HG03159 (cell line): ENCODE data around the gene CRACR2B.

Experiments used
- ATAC-seq: cut with Tn5 transposase; IDR thresholded peaks from one replicate; pipeline ENCODE4 v1.9.1; 2021; ENCODE audit warnings: mild to moderate bottlenecking, moderate library complexity; ENCODE audit not compliant: unreplicated experiment

Gene CRACR2B

GRCh38 chr11:827897-828192 is at the start of gene CRACR2B:
CRACR2B (plus strand) TSS chr11:827919; CDS start chr11:828608, 689 bp downstream.
- ATAC-seq, result no peak

DNA sequence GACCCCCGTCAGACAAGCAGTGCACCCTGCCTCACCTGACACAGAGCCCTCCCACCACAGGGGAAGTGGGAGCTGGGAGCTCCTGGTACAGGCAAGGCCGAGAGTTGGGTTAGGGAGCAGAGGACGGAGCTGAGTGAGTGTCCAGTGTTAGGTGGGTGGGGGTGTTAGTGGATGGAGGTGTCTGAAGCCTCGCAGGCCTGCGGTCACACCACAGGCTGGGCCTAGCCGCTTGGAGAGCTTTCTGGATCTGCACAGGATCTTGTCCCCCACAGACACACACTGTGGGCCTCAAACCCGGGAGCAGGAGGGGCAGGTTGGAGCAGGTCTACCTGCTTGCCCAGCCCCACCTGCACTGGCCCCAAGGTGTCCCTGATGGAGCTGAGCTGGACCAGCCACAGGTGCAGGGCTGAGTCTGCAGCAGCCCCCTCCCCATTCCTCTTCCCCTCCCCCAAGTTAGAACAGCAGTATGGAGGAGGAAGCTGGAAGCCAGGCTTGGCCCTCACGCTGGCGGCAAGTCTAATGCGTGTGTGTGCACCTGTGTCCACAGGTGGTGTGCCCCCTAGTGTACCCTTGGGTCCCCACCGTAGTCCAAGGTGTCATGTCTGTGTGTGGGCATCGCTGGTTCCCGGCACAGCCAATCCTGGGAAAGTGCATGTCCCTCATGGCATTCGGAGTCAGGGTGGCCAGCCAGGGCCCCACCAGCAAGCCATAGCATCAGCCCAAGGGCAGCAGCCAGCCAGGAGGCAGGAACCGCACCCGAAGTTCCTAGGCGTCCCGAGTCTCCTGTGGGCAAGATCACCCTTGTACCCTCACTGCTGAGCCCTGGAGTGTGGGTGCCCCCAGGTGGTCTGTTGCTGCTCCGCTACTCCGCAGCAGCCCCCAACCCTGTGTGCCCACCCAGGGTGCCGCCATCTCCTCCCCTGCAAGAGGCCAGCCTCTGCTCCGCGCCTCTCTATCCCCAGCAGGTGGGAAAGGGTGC is 48.5 kb upstream of the CRACR2B start:
- ATAC-seq, result no peak

- ATAC-seq, result no peak
Observed at GRCh38 chr11:779955-780532, 47.7 kb upstream of the CRACR2B start.

- ATAC-seq, result no peak
Observed at GRCh38 chr11:782264-783174, 45.2 kb upstream of the CRACR2B start.

- no peak for ATAC-seq
Observed at GRCh38 chr11:783581-784015, 44.1 kb upstream of the CRACR2B start.

GRCh38 chr11:786235-787083 is 41.3 kb upstream of the CRACR2B start:
- no peak for ATAC-seq

DNA sequence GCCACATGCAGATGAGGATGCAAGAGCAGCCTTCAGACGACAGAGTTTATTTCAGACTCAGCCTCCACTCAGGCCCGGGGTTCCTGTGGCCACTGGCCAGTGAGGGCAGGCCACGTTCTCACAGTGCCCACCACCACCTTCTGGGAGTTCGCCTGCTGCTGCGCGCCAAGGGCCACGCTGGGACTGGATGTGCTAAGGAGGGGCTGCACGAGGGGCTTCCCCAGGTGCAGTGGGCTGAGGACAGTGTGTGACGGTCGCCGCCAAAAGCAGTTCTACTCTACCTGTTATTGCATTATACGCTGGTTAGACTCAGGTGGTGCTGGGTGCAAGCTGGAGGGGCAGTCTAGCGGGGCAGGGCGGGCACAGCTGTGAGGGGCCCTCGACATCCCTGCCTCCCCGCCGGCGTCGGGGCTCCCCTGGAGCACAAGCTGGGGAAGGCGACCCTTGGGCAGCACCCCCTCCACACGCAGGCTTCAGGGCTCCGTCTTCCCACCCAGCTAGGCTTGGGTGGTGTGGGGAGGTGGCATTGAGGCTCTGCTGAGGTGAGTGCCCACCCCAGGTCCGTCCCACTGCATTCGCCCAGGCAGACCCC is 40.5 kb upstream of the CRACR2B start:
- ATAC-seq, result no peak

DNA sequence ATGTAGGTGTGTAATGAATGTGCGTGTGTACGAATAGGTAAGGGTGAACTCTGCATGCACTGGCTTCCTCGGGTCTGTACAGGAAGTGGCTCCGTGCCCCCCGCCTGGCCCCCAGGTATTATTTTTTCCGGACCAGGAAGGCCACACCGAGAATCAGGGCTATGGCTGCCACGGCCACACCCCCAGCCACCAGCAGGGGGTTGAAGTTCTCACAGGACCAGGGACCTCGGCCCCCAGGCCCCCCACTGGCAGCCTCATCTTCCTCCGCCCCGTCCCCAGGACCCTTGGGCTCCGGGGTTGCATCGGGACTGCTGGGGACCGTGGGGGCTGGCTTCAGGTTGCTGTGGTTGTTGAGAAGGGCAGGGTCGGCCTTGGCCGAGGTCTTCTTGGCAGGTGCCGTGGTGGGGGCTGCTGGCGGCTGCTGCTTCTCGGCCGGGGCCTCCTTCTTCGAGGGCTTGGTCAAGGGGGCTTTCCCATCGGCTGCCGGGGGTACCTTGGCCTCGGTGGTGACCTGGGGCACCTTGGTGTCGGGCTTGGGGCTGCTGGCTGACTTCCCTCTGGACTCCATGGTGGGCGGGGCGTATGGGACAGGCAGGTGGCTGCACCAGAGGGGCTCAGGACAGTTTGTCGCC is 39.6 kb upstream of the CRACR2B start:
- no peak for ATAC-seq

- ATAC-seq, result no peak
Observed at GRCh38 chr11:788953-789940, 38.5 kb upstream of the CRACR2B start.

DNA sequence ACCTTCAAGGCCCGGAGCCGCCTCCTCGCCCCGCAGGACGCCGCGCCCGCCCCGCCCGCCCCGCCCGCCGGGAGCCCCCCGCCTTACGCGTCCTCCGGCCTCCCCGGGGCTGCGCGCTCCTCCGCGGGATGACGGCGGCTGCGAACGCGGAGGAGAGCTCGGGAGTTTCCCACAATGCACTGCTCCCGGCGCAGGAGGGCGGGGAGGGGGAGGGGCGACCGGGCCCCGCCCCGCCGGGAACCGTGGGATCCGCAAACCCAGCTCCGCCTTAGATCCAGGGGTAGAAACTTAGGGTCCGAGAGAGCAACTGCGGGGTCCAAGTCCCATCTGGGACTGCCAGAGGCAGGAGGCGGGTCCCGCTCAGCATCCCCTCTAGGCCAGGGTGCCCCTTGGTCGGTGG is 37.8 kb upstream of the CRACR2B start, which contains the start of gene CEND1:
CEND1 (minus strand) TSS at position 148 of the 400 bp plus-strand sequence. CDS start 1,514 bp downstream, outside the sequence.
- ATAC-seq, result no peak

GRCh38 chr11:790721-791564 is 36.8 kb upstream of the CRACR2B start:
- no peak for ATAC-seq

GRCh38 chr11:791658-792534 is 35.8 kb upstream of the CRACR2B start:
- no peak for ATAC-seq

DNA sequence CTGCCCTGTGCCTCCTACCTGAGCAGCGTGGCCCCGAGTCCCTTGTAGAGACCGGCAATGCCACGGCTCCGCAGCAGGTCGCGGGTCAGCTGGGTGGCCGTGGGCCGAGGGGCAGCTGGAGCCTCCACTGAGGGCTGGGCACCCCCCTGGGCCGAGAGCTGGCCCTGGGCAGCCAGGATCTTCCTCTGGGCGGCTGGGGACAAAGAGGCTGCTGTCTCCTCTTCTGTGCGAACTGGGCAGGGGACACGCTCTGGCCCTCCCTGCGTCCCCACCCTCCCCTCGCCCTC is 35.2 kb upstream of the CRACR2B start:
- ATAC-seq, result no peak

DNA sequence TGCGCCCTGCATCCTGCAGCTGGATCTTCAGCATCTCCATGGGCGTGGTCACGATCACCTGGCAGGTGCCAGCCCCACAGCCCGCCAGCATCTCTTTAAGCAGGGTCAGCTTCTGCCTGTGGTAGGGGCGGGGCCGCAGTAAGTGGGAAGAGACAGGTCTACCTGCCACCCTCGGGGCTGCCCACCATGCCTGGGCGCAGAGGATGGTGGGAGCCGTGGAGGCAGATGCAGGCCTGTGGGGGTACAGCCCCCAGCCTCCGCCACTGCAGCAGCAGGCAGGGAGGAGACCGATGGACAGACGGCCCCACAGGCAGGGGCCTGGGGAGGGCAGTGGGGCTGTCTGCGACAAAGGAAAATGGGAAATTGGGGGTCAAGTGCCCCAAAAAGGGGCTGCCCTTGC is 34.8 kb upstream of the CRACR2B start:
- no peak for ATAC-seq

DNA sequence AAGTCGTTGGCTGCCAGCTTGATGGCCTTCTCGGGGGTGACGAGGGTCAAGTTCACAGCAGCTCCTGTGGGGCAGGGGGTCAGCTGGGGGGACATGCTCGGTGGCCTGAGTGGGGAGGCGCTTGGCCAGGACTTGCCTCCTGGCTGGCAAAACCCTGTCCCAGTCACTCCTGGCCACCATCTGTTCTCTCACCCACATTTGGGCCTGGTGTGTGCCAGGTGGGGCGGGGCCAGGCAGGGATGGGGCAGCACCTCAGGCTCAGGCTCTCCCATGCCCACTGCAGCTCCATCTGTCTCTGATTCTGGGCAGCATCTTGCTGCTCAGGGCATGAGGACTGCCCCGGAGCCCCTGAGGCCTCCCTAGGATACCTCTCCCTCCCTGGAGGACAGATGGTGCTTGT is 34.2 kb upstream of the CRACR2B start:
- ATAC-seq, result no peak

DNA sequence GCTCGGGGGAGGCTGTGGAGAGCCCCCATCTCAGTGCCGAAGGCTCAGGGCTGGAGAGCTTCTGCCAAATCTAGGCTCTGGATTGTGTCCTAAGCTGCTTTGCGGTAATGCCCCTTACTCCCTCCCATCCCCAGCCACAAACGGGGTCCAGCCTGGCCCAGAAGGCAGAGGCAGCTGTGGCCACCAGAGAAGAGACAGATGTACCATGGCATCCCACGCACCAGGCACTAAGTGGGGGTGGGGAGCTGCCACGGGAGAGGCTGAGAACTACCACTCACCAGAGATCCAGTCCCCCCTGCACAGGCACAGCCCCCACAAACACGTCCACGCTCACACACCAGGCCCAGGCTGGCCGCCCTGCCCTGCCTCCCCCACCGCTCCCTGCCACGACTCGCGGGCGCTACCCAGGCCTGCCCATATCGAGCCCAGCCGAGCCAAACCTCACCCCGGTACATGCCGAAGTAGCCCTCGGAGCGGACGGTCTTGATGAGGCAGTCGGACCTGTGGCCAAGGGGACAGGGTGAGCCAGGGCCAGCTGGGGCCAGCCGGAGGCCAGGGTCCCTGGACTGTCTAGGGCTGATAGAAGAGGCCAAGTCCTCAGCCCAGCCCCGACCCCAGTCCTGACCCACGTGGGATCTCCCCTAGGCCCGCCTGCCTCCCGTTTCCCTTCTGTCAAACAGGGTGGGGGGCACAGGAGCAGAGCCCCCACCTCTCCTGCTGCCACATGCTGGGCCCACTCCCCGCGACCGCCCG is 33.5 kb upstream of the CRACR2B start:
- ATAC-seq, result no peak
